ENCODE measurements around the gene SLC6A20.

SLC6A20 gene, protein sequence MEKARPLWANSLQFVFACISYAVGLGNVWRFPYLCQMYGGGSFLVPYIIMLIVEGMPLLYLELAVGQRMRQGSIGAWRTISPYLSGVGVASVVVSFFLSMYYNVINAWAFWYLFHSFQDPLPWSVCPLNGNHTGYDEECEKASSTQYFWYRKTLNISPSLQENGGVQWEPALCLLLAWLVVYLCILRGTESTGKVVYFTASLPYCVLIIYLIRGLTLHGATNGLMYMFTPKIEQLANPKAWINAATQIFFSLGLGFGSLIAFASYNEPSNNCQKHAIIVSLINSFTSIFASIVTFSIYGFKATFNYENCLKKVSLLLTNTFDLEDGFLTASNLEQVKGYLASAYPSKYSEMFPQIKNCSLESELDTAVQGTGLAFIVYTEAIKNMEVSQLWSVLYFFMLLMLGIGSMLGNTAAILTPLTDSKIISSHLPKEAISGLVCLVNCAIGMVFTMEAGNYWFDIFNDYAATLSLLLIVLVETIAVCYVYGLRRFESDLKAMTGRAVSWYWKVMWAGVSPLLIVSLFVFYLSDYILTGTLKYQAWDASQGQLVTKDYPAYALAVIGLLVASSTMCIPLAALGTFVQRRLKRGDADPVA

DNA sequence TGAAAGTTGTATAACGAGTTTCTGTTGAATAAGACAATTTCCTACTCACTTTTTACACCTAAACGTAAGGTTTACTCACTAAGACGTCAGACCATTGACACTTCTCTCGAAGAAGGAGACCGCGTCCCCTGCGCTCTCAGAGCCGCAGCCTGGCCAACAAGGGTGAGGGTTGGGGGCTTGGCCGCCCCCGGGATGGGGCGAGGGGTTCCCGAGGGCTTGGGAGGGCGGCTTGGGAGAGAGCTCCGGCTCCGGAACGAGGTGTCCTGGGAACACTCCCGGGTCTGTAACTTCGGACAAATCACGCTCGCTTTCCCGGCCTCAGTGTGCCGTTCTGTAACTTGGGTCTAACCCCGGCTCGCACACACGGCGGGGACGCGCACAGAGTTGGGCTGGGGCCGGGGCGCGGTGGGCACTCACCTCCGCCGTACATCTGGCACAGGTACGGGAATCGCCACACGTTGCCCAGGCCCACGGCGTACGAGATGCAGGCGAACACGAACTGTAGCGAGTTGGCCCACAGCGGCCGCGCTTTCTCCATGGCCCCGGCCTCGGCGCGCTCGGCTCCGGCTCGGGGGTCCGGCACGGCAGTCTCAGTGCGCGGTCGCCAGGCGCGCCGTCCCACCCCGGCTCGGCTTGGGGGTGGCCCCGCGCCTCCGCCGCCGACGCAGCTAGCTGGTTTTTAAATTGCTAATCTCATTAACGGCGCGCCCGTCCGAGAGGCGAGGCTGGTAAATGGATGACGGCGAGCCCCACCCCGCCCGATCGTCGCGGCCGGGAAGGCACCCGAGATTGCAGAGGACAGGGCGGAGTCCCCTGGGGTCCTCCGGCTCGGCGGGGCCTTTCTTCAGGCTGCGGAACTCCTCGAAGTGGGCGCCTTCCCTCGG lies at the start of gene SLC6A20:
SLC6A20 (minus strand) TSS at position 655 of the 884 bp plus-strand sequence; CDS start at position 538, 117 bp downstream.
- no peak for DNase-seq (ENCODE audit: low spot score)

DNA sequence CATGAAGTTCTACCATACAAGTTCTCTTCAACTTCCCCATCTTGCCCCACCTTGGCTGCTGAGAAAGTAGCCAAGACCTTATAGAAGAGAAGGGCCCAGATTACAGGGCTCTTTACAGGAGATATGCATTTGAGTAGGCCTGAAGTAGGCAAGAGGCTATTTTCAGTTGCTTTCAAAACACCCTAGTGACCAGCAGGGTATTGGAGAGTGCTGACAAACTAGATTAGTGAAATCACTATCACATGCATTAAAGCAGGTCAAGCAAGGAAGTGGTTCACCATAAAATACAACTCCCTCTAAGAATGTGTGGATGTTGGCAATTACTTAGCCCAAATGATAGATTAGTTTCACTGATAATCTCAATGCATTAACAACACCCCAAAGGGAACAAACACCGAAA lies 48.3 kb upstream of the SLC6A20 start:
- no peak for DNase-seq (ENCODE audit: low spot score)

DNA sequence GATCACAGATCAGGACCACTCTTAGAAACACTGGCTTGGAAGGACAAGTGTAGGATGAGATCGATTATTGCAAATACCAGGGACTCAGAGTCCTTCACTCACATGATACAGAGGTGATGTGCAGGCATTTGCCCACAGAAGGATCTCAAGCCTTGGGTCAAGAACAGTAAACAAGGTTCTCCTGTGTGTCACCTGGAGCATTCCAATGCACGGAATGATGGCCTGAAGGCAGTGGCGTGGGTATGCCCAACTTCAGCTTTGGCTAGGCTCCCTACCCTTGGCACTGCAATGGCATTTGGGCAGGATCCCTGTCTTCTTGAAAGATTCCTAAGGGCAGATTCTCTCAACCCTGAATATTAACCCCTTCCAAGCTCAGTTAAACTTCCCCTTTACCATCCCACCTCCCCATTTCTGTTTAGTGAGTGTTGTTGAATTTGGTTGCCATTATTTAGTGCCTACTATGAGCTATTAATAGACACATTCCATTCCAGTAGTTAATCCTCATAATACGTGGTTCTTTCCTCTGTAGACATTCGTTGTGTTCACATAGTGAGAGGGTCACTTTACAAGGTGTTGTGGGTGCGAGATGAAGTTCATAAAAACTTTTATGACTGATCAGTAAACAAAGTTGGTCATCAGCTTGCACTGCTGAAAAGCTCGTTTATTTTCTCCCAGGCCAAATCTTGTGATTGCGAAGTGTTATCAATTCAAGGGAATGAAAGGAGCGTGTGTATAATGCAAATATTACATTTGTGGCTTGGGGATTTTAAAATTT lies 46.7 kb upstream of the SLC6A20 start:
- DNase-seq (ENCODE audit: low spot score), result no peak

DNA sequence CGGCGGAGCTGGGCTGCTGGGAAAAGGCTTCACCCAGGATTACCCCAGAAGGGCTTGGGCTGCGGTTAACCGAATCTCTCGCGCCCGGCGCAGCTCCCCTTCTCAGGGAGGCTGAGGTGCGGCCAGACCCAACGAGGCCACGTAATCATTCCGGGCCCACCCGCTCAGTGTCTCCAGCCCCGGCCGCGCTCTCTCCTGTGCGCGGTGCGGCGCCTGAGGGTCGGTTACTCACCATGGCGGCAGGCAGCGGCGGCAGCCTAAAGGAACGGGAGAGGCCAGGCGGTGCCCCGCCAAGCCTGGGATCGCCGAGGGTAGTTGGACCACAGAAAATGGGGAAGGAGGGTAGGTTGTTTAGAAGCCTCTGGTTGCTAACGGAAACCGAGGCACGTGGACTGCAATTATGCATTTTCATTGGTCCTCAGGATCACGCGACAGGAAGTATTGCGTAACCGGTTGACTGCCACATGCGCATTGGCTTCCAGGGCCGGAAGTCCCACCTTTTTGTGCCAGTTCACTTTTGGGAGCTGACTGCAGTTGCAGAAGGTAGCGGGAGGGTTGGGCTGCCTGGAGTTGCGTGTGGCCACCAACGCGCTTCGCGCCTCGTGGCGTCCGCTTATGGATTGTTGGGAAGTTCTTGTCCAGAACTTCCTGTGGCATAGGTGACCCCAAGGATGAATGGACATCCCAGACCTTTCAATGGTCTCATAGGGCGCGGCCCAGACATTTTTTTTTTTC lies 45.6 kb upstream of the SLC6A20 start, which contains the start of gene LZTFL1:
LZTFL1 (minus strand) TSS at position 363 of the 735 bp plus-strand sequence; CDS start at position 235, 128 bp downstream.
- peak; percentile 93 for DNase-seq (ENCODE audit: low spot score)

DNA sequence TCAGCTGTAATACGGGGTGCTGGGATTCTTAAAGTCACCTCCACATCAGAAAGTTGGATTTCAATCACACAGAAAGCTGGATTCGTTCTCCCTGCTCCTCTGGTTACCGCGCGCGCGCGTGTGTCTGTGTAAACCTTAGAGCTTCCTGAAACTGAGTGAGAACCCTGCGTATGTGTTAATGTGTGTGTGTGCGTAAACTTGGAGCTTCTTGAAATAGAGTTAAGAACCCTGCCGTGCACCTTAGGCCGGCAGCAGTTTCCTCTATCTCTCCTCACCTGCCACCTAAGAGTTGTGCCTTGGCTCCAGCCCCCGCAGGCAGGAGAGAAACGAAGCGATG lies 45.1 kb upstream of the SLC6A20 start:
- peak; percentile 64 for DNase-seq (ENCODE audit: low spot score)

DNA sequence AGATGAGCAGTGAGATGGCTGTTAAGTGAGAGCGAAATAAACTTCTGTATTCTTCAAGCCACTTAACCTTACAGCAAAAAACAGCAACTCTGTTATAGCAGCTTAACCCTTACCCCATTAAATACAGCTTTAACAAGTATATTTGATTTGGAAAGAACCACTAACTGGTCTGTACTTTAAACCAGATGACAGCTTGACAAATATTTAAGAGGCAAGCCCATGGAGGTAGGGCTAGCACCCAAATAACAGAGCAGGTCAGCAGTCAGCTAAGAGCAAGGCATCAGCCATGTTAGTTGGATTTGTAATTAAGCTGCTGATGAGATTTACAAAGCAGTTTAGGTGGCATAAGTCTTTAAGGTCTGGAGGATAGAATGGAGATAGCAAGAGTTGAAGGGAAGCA lies 42.1 kb upstream of the SLC6A20 start:
- no peak for DNase-seq (ENCODE audit: low spot score)

DNA sequence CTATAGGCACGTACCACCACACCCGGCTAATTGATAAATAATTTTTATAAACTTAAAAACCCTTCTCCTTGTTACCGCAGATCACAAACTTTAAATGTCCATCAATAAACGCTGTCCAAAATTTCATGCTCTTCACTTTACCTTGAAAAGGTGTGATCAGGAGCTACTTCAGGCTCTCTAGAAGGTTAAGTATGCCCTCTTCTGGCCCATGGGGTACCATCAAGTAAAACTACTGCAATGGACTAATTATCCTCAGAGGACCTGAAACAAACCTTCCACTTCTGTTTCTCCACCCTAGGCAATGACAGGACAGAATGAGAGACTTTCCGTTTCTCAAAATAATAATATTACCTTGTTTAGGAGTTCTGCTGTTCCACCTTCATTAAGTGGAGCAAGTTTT lies 36.4 kb upstream of the SLC6A20 start:
- DNase-seq (ENCODE audit: low spot score), result no peak

DNA sequence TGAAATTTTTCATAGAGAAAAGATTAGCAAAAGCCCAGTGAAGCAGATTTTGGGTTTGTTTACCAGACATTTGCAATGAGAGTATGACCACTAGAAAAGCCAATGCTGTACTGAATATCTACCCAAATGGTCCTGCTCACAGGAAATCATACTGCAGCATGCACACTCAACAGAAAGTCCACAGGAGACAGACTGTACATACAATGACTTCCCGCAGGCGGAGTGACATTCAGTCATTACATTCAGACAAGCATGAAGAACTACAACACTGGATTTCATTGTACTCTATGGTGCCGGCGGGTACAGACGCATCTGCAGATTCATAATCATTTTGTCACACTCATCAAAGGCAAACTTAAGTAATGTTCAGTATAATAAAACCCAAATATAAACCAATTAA lies 33.8 kb upstream of the SLC6A20 start:
- no peak for DNase-seq (ENCODE audit: low spot score)

DNA sequence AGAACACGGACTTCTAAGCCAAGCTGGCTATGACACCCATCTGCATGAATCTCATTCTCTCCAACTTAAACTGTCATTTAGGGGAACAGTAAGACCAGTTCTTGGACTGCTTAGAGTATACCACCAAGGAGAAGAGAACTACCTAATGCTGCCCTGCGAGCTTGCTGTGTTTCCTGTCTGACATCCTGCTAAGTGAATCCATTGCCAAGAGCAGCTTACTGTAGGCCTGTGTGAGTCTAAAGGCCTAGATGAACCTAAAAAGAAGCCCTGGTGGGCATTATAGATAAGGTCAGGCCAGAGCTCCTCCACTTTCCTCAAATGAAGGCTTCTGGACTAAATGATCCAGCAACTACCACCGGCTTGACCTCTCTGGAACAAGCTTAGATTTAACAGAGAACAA lies 30.6 kb upstream of the SLC6A20 start:
- no peak for DNase-seq (ENCODE audit: low spot score)

DNA sequence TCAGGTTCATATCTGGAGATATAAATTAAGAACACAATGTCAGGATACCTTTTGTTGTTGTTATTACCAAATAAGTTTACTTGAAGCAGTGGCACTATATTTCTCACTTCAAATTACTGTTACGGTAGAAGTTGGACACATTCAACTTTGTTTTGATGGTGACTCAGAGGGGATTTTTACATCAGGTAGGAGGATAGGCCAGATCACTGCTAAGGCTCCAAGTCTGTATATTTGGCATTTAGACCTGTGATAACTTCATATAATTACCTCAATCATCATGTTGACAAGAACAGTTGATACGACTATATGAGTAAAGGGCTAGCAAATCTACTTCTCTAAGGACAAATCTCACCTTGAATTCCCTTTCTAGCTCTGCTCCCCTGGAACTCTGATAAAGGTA lies 30.0 kb upstream of the SLC6A20 start:
- DNase-seq (ENCODE audit: low spot score), result no peak

DNA sequence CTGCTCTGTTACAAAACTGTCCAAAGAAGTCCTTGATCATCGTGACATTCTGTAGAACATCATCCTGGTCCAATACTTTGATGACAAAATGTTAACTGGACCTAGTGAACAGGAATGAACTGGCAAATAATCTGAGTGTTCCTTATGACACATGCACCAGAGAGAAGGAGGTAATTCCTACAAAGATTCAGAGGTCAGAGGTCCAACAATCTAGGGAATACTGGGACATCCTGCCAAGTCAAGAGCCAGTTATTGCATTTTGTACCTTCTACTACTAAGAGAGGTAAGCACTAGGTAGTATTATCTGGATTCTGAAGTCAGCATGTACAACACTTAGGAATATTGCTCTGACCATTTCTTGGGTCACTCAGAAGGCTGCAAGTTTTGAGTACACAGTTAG lies 24.8 kb upstream of the SLC6A20 start:
- DNase-seq (ENCODE audit: low spot score), result no peak

DNA sequence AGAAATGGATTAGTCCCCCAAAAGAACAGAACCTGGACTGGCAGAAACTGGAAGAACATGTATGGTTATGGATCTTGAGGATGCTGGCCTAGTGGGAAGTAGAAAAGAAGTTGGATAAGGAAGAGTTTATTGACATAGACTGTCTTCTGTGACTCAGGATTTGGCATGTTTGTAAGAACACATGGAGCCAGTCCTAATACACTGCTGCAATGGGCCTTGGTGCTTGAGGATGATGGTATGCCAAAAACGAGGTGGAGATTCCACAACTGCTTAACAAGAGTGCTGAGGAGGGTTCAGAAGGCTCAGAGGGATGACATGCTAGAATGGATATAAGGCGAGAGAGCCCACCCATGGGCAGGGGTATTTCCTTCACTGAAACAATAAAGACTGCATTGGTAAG lies 23.2 kb upstream of the SLC6A20 start:
- no peak for DNase-seq (ENCODE audit: low spot score)

DNA sequence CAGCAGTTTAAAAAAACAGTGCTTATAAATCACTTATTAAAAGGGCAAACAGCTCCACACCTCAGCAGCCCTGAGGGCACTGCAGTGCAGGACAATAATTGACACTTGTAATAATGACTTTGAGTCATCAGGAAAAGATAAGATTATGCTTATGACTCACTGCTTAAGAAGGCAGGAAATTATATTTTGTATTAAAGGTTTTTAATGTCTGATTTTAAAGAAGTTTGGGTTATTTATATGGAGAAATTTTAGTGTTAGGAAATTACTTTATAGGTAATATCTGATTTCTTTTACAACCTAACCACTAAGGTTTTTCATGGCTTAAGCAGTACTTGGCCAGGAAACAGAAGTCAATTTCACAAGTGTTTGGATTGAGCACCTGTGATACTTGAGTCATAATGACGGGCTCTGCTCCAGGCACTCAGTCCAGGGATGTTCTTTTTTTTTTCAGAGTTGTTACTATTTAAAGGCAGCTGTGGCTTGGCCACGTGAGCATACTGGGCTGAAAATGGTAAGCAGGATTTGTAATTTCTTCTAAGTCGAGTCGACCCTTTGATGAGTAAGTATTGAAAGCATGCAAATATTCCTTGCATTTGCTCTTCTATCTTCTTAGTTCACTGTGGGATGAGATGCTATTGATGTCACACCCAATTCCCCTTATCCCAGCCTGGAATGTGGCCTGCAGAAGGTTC lies 21.6 kb upstream of the SLC6A20 start:
- no peak for DNase-seq (ENCODE audit: low spot score)

DNA sequence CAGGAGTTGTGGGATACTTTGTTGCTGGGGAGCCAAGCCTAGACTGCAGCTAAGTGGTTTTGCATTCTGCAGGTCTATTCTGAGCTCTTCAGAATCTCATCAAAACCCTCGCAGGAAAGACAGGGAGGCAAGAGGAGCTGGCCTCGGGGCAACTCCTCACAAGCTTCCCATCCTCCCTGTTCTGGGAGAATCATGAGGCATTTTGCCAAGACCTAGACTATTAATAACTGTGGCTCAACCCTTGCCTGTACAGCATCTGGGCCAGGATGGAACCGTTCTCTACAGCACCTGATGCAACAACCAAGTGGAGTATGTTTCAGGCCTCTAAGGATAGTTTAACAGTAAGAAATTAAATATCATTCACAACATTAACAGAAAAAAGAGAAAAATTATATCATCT lies 20.2 kb upstream of the SLC6A20 start:
- DNase-seq (ENCODE audit: low spot score), result no peak

DNA sequence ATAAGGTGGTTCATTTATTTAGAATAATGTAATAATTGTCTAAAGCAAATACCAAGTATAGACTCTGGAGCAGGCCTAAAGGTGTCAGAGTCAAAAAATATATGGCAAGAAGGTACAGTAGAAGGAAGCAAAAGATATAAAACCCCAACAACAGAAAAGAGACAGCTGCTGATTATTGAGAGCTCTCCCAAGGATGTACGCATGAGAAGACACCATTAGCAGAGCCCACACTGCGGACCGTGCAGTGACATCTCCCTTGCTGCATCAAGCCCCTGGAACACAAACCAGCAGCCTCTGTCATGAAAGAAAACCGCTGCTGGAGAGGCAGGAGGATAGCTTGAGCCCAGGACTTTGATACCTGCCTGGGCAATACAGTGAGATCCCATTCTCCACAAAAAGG lies 18.0 kb upstream of the SLC6A20 start:
- no peak for DNase-seq (ENCODE audit: low spot score)

DNA sequence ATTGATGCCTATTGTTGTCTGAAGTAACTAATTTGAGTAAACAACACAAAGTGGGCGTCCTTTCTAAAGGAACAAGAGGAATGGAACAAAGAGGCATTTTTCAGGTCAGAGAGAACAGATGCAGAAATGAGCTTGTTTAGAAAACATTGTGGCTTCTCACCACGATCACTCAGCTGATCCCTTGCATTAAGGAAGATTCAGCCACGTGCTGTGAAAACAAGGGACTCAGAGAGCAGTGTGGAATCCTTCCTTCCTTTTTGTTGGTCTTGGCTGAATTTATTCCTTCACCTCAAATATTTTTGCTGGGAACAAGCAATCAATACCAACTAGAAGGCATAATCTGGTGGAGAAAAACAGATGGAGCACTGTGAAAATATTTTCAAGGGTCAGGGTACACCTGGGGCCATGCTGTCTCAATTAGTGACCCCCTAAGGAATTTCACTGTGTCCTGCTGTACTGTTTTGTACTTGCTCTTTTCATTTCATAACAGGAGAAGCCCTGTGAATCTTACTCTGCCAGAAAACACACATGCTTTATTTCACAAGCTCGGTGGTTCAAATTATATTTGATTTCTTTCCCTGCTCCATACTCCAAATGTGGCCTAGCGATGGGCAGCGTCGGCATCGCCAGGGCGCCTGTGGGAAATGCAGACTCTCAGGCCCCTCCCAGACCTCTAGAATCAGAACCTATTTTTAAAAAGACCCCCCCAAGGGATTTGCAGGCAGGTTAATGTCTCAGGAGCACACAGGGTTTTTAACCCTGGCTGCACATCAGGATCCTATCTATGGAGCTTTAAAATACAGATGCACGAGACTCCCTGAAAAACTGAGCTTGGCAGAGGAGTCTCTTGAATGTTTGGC lies 11.6 kb upstream of the SLC6A20 start:
- peak; percentile 26 for DNase-seq (ENCODE audit: low spot score)

DNA sequence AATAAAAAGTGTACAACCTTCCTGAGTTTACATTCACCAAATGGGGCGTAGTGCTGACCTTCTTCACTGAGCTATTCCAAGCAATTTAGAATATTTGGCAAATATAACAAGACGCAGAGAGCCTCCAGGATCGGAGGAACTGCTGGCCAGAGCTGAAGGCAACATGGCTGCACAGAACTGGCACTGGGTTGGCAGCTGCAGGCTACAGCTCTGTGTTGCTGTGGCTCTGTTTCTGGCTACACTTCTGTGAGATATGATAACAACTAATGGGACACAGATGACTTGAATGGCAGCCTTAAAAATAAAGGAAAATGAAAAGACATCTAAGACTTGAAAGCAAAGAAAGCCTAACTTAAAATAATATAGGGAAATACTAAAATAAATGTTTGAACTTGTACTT lies 10.8 kb upstream of the SLC6A20 start:
- DNase-seq (ENCODE audit: low spot score), result peak; percentile 25

DNA sequence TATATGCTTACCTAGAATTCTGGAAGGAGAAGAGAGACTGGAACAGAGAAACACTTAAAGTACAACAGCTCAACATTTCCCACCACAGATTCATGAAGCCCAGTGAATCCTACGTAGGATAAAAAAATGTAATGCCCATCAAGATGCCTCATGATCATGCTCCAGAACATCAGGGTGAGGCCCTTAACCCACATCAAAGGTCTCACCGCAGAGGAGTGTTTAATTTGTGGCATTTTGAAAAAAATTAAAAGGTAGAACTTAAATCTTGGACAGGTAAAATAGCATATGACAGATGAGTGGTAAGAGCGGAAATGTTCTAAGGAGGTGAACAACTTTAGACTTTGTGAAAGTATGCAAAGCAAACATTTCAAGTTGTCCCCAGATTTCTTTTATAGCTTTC lies 9.7 kb upstream of the SLC6A20 start:
- DNase-seq (ENCODE audit: low spot score), result no peak

DNA sequence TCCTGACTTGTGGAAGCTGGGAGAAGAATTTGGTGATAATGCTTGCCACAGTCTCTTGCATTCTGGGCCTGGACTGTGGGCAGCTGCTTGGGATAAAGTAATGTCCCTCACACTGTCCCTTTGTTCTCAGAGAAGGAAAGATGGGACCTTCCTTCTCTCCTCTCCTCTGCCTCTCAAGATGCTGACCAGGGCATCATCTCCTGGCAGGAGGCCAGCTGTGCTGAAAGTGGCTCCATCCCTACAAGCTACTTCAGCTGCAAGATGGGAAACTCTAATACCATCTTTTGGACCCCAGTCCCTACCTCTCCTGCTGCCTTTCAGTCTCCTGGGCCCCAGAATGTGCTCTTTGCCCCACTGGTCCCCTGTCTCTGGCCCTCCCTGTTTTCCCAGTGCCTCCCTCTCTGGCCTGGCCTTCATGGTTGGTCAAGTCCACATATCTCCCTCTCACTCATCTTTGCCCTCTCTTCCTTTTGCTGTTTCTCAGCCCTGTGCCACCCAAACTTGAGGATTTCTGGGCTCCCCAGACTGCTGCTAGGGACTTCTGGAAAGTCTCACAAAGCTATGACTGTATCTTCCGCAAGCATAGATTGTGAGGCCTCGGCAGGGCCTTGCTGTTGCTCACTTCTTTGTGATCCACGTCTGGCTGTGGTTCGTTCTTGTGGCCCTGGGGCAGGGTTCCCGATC lies 7.1 kb upstream of the SLC6A20 start:
- peak; percentile 40 for DNase-seq (ENCODE audit: low spot score)

Data from left forelimb (tissue), 1 donor.